ENCODE results near the gene AGAP2.

The AGAP2 gene

DNA sequence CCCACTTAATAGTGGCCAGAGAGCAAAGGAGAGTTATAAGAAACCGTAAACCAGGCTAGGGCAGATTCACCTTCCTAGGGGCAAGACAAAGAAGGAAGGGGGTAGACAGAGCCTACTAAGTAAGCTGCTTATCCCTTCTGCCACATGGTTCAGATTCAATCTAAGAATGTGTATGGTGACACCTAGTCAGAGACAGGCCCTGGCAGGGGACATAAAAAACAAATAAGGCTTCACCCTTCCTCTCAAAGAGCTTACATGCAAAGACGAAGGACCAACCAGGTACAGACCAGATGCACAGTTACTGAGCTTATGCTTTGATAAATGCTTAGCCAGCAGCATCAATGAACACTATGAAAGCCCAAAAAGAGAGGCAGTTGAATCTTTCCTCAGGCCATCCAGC lies 23.9 kb upstream of the AGAP2 start:
- TF ChIP-seq, protein P1, sequence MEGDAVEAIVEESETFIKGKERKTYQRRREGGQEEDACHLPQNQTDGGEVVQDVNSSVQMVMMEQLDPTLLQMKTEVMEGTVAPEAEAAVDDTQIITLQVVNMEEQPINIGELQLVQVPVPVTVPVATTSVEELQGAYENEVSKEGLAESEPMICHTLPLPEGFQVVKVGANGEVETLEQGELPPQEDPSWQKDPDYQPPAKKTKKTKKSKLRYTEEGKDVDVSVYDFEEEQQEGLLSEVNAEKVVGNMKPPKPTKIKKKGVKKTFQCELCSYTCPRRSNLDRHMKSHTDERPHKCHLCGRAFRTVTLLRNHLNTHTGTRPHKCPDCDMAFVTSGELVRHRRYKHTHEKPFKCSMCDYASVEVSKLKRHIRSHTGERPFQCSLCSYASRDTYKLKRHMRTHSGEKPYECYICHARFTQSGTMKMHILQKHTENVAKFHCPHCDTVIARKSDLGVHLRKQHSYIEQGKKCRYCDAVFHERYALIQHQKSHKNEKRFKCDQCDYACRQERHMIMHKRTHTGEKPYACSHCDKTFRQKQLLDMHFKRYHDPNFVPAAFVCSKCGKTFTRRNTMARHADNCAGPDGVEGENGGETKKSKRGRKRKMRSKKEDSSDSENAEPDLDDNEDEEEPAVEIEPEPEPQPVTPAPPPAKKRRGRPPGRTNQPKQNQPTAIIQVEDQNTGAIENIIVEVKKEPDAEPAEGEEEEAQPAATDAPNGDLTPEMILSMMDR (conservative IDR thresholded peaks at IDR 0.05; ENCODE audit: low read length): no peak
- no peak for DNase-seq (ENCODE audit: low read depth)
- H3K4me3 ChIP-seq (ENCODE audit: low read length): no peak overlapping the region

GRCh38 chr12:57761391-57761998 lies 23.0 kb upstream of the AGAP2 start:
- no peak overlapping the region for H3K4me3 ChIP-seq (ENCODE audit: low read length)
- no peak for DNase-seq (ENCODE audit: low read depth)
- TF ChIP-seq, protein P1 (conservative IDR thresholded peaks at IDR 0.05; ENCODE audit: low read length): no peak

- no peak overlapping the region for H3K4me3 ChIP-seq (ENCODE audit: low read length)
- DNase-seq (ENCODE audit: low read depth): no peak
- TF ChIP-seq, protein P1 (conservative IDR thresholded peaks at IDR 0.05; ENCODE audit: low read length): no peak
Observed at GRCh38 chr12:57760347-57760982, 21.9 kb upstream of the AGAP2 start.

- TF ChIP-seq, protein P1 (conservative IDR thresholded peaks at IDR 0.05; ENCODE audit: low read length): peak; percentile 34
- DNase-seq (ENCODE audit: low read depth): no peak
Observed at GRCh38 chr12:57759360-57759980, 20.9 kb upstream of the AGAP2 start.

GRCh38 chr12:57758552-57759359 lies 20.2 kb upstream of the AGAP2 start:
- TF ChIP-seq, protein P1 (conservative IDR thresholded peaks at IDR 0.05; ENCODE audit: low read length): no peak
- H3K4me3 ChIP-seq (ENCODE audit: low read length): no peak overlapping the region
- no peak for DNase-seq (ENCODE audit: low read depth)

More at GRCh38 chr12:57759360-57759980, 20.9 kb upstream of the AGAP2 start:
- no peak overlapping the region for H3K4me3 ChIP-seq (ENCODE audit: low read length)

- no peak overlapping the region for H3K4me3 ChIP-seq (ENCODE audit: low read length)
- TF ChIP-seq, protein P1 (conservative IDR thresholded peaks at IDR 0.05; ENCODE audit: low read length): no peak
- DNase-seq (ENCODE audit: low read depth): no peak
Observed at GRCh38 chr12:57757771-57758170, 19.2 kb upstream of the AGAP2 start.
